ENCODE measurements around the gene PGLYRP2. TPM values are rescaled to one million over a fixed set of nuclear protein-coding genes. Genes with fewer than 3 reads are reported as not detected.

PGLYRP2 gene
- polyA plus RNA-seq, 2 donors: 0.02 TPM; not detected in 1

DNA sequence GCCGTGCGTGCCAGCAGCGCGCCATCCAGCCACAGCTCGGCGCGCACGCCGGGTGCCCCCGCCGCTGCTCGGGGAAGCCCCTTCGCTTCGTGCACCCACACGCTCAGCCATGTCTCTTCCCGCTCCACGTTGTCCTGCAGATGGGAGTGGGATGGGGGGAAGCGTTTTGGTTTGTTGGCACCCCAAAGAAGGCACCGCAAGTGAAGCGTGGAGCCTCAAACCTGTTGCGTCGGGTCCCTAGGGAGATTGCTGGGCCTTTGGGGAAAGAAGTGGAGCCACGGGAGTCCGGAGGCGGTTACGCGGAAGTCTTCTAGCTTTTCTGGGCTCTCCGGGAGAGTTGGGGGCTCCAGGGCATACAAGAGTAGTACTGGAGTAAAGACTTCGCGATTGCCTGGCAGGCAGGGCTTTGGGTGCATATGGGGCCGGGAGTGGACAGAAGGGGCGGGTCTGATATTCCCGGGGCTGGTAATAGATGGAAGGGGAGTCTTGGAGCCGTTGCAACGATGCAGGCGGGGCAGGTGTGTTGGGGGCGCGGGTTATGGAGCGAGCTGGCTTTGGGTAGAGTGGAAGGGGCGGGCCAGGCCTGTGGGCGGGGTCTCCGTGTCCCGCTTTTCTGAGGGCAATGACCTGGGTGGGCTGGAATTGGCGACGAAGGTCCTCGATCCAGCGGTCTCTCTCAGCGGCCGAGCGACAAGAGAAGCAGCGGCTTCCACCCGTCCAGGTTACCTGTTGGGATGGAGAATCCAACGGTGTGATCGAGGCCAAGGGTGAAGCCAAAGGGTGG, 21.4 kb downstream of the PGLYRP2 start:
- H3K9me3 ChIP-seq (ENCODE audit: control insufficient read depth in 2 of 2, insufficient read depth in 1 of 2, low read depth in 1 of 2, low read length in 1 of 2): no peaks in the 10 kb centered on the region
- peak overlapping the region; percentile 26 to 40 for H3K4me3 ChIP-seq (ENCODE audit: low read depth in 1 of 2, low read length in 2 of 2)
- H3K4me1 ChIP-seq (ENCODE audit: control insufficient read depth in 2 of 2, insufficient read depth in 2 of 2, low read length in 1 of 2): peaks cover 5 to 12% of the 10 kb centered on the region in 2 donors
- no peaks in the 10 kb centered on the region for H3K27me3 ChIP-seq (ENCODE audit: control insufficient read depth in 1 of 2, insufficient read depth in 2 of 2, low read length in 2 of 2)
- no peaks in the 10 kb centered on the region for H3K36me3 ChIP-seq (ENCODE audit: control insufficient read depth in 2 of 2, insufficient read depth in 2 of 2, low read length in 1 of 2)
- 30 to 32% methylated on average over 53 to 54 of the region's 54 CpGs for WGBS, 2 donors
- no peak overlapping the region for H3K27ac ChIP-seq (ENCODE audit: low read depth in 2 of 2, low read length in 1 of 2)

- Histone ChIP-seq H3K9me3 (ENCODE audit: control insufficient read depth in 2 of 2, insufficient read depth in 1 of 2, low read depth in 1 of 2, low read length in 1 of 2) (no peaks in the 10 kb centered on the region), H3K27me3 (ENCODE audit: control insufficient read depth in 1 of 2, insufficient read depth in 2 of 2, low read length in 2 of 2) (no peaks in the 10 kb centered on the region), H3K27ac (ENCODE audit: low read depth in 2 of 2, low read length in 1 of 2) (no peak overlapping the region), H3K4me3 (ENCODE audit: low read depth in 1 of 2, low read length in 2 of 2) (peak overlapping the region; percentile 26 to 40), H3K36me3 (ENCODE audit: control insufficient read depth in 2 of 2, insufficient read depth in 2 of 2, low read length in 1 of 2) (no peaks in the 10 kb centered on the region), H3K4me1 (ENCODE audit: control insufficient read depth in 2 of 2, insufficient read depth in 2 of 2, low read length in 1 of 2) (peaks cover 11 to 16% of the 10 kb centered on the region in 2 donors)
- WGBS, 2 donors: 21 to 33% methylated on average over 78 to 86 of the region's 86 CpGs
These were observed 22.2 kb downstream of the PGLYRP2 start for GRCh38 chr19:15456871-15457700.

DNA sequence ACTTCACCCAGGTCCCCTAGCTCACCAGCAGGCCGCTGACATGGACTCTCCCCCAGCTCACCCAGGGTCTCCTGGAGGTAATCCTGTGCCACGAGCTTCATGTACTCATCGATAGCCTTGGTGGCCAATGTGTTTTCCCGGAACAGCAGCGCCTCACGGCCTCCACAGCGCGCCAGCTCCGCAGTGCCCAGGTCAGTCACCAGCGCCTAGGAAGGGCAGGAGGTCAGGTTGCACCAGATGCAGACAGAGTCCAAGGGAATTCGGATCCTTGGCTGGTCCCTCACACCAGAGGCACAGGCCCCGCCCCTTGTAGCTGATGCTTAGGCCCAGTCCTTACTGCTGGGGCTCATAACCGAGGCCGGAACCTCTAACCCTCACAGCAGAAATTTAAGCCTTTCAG, 22.9 kb downstream of the PGLYRP2 start:
- Histone ChIP-seq H3K27ac (ENCODE audit: low read depth in 2 of 2, low read length in 1 of 2) (no peak overlapping the region), H3K4me3 (ENCODE audit: low read depth in 1 of 2, low read length in 2 of 2) (no peak overlapping the region), H3K9me3 (ENCODE audit: control insufficient read depth in 2 of 2, insufficient read depth in 1 of 2, low read depth in 1 of 2, low read length in 1 of 2) (no peaks in the 10 kb centered on the region), H3K4me1 (ENCODE audit: control insufficient read depth in 2 of 2, insufficient read depth in 2 of 2, low read length in 1 of 2) (peaks cover 11 to 16% of the 10 kb centered on the region in 2 donors), H3K27me3 (ENCODE audit: control insufficient read depth in 1 of 2, insufficient read depth in 2 of 2, low read length in 2 of 2) (no peaks in the 10 kb centered on the region), H3K36me3 (ENCODE audit: control insufficient read depth in 2 of 2, insufficient read depth in 2 of 2, low read length in 1 of 2) (no peaks in the 10 kb centered on the region)
- WGBS, 2 donors: 36 to 39% methylated on average over 14 of the region's 14 CpGs

DNA sequence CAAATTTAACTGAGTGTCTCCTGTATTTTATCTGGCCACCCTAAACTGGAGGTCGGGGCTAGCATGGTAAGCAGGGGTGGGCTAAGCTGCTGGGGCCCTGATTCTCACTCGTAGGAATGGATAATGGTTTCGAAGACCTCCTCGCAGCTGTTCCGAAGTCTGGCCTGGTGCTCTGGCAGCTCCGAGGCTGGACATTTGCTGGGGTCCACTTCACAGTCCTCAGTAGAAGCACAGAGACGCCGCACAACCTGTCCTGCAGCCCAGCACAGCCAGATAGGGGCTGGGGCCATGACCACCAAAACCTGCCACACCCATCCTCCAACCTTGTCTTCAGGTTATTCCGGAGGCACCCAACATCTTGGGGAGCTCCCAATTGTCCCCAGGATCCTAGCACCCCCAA, 23.3 kb downstream of the PGLYRP2 start:
- no peak overlapping the region for H3K4me3 ChIP-seq (ENCODE audit: low read depth in 1 of 2, low read length in 2 of 2)
- H3K36me3 ChIP-seq (ENCODE audit: control insufficient read depth in 2 of 2, insufficient read depth in 2 of 2, low read length in 1 of 2): no peaks in the 10 kb centered on the region
- H3K9me3 ChIP-seq (ENCODE audit: control insufficient read depth in 2 of 2, insufficient read depth in 1 of 2, low read depth in 1 of 2, low read length in 1 of 2): no peaks in the 10 kb centered on the region
- H3K4me1 ChIP-seq (ENCODE audit: control insufficient read depth in 2 of 2, insufficient read depth in 2 of 2, low read length in 1 of 2): peaks cover 11 to 16% of the 10 kb centered on the region in 2 donors
- WGBS, 2 donors: 88 to 91% methylated on average over 9 of the region's 9 CpGs
- H3K27ac ChIP-seq (ENCODE audit: low read depth in 2 of 2, low read length in 1 of 2): no peak overlapping the region
- H3K27me3 ChIP-seq (ENCODE audit: control insufficient read depth in 1 of 2, insufficient read depth in 2 of 2, low read length in 2 of 2): no peaks in the 10 kb centered on the region

- Histone ChIP-seq H3K4me1 (ENCODE audit: control insufficient read depth in 2 of 2, insufficient read depth in 2 of 2, low read length in 1 of 2) (peaks cover 14 to 17% of the 10 kb centered on the region in 2 donors), H3K9me3 (ENCODE audit: control insufficient read depth in 2 of 2, insufficient read depth in 1 of 2, low read depth in 1 of 2, low read length in 1 of 2) (no peaks in the 10 kb centered on the region), H3K27me3 (ENCODE audit: control insufficient read depth in 1 of 2, insufficient read depth in 2 of 2, low read length in 2 of 2) (no peaks in the 10 kb centered on the region), H3K36me3 (ENCODE audit: control insufficient read depth in 2 of 2, insufficient read depth in 2 of 2, low read length in 1 of 2) (no peaks in the 10 kb centered on the region), H3K4me3 (ENCODE audit: low read depth in 1 of 2, low read length in 2 of 2) (no peak overlapping the region), H3K27ac (ENCODE audit: low read depth in 2 of 2, low read length in 1 of 2) (no peak overlapping the region)
- 65 to 70% methylated on average over 17 of the region's 17 CpGs for WGBS, 2 donors
These were observed 25.1 kb downstream of the PGLYRP2 start for GRCh38 chr19:15453906-15454860.

- no peaks in the 10 kb centered on the region for H3K36me3 ChIP-seq (ENCODE audit: control insufficient read depth in 2 of 2, insufficient read depth in 2 of 2, low read length in 1 of 2)
- H3K4me1 ChIP-seq (ENCODE audit: control insufficient read depth in 2 of 2, insufficient read depth in 2 of 2, low read length in 1 of 2): peaks cover 16 to 17% of the 10 kb centered on the region in 2 donors
- no peaks in the 10 kb centered on the region for H3K27me3 ChIP-seq (ENCODE audit: control insufficient read depth in 1 of 2, insufficient read depth in 2 of 2, low read length in 2 of 2)
- no peaks in the 10 kb centered on the region for H3K9me3 ChIP-seq (ENCODE audit: control insufficient read depth in 2 of 2, insufficient read depth in 1 of 2, low read depth in 1 of 2, low read length in 1 of 2)
- H3K27ac ChIP-seq (ENCODE audit: low read depth in 2 of 2, low read length in 1 of 2): peak overlapping the region in 1 of 2 donors; percentile 52
- WGBS, 2 donors: 19 to 25% methylated on average over 42 to 44 of the region's 44 CpGs
- peak overlapping the region; percentile 46 to 47 for H3K4me3 ChIP-seq (ENCODE audit: low read depth in 1 of 2, low read length in 2 of 2)
These were observed 26.2 kb downstream of the PGLYRP2 start for GRCh38 chr19:15453091-15453578.

DNA sequence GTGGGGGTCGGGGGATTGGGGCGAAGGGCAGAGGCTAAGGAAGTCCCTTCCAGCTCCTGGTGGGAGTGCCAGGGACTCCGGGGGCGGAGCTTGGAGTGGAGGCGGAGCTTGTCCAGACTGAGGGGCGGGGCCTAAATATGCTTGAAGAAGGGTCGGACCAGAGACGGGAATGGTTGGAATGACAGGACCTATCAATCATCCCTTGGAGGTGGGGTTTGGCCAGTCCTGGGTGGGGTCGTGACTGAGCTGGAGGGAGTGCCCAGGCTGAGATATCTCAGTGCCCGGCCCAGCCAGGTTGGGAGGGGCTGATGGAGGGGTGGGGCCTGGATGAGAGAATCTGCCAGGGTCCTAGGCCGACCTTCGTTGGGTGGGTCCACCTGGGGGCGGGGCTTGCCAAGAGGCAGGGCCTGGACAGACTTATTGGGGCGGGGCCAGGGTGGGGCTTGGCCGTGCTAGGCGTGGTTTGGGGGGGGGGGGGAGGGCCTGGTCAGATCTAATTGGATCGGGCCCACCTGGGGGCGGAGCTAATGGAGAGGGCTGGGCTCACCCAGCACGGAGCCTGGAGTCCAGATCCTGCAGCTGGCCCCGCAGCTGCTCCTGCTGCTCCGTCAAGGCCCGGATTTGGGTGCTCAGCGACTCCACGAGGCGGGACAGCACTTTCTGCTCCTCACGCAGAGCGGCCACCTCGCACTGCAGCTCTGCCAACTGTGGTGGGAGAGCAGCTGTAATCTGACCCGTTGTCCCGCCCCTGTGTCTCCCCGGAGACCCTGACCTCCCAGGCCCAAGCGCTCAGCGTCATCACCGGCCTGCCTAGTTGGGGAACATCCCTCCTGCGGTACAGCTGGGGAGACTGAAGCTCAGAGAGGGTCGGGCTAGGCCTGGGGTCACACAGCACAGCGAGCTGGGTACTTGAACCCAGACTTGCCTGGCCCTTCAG, 26.9 kb downstream of the PGLYRP2 start:
- Histone ChIP-seq H3K27me3 (ENCODE audit: control insufficient read depth in 1 of 2, insufficient read depth in 2 of 2, low read length in 2 of 2) (no peaks in the 10 kb centered on the region), H3K36me3 (ENCODE audit: control insufficient read depth in 2 of 2, insufficient read depth in 2 of 2, low read length in 1 of 2) (no peaks in the 10 kb centered on the region), H3K4me1 (ENCODE audit: control insufficient read depth in 2 of 2, insufficient read depth in 2 of 2, low read length in 1 of 2) (peaks cover 11 to 16% of the 10 kb centered on the region in 2 donors), H3K9me3 (ENCODE audit: control insufficient read depth in 2 of 2, insufficient read depth in 1 of 2, low read depth in 1 of 2, low read length in 1 of 2) (no peaks in the 10 kb centered on the region), H3K27ac (ENCODE audit: low read depth in 2 of 2, low read length in 1 of 2) (peak overlapping the region; percentile 50 to 52), H3K4me3 (ENCODE audit: low read depth in 1 of 2, low read length in 2 of 2) (peak overlapping the region; percentile 46 to 47)
- 19 to 23% methylated on average over 32 to 37 of the region's 37 CpGs for WGBS, 2 donors

- H3K4me1 ChIP-seq (ENCODE audit: control insufficient read depth in 2 of 2, insufficient read depth in 2 of 2, low read length in 1 of 2): peaks cover 10 to 13% of the 10 kb centered on the region in 2 donors
- peak overlapping the region in 1 of 2 donors; percentile 61 for H3K27ac ChIP-seq (ENCODE audit: low read depth in 2 of 2, low read length in 1 of 2)
- H3K27me3 ChIP-seq (ENCODE audit: control insufficient read depth in 1 of 2, insufficient read depth in 2 of 2, low read length in 2 of 2): no peaks in the 10 kb centered on the region
- no peak overlapping the region for H3K4me3 ChIP-seq (ENCODE audit: low read depth in 1 of 2, low read length in 2 of 2)
- WGBS, 2 donors: 90 to 96% methylated on average over 1 of the region's 1 CpG
- H3K36me3 ChIP-seq (ENCODE audit: control insufficient read depth in 2 of 2, insufficient read depth in 2 of 2, low read length in 1 of 2): no peaks in the 10 kb centered on the region
- no peaks in the 10 kb centered on the region for H3K9me3 ChIP-seq (ENCODE audit: control insufficient read depth in 2 of 2, insufficient read depth in 1 of 2, low read depth in 1 of 2, low read length in 1 of 2)
These were observed 28.8 kb downstream of the PGLYRP2 start for GRCh38 chr19:15450528-15450890.
